GM19438 (cell line): ENCODE results near the gene LYPD5.
"Not testable (repeated sequence)": the region's sequence is repeated elsewhere in the genome, so short reads cannot be mapped to it uniquely, and the experiment has no call there.

Experiments
- ATAC-seq: cut with Tn5 transposase; IDR thresholded peaks from one replicate; pipeline ENCODE4 v1.9.1; 2021; ENCODE audit warnings: low read depth; ENCODE audit not compliant: unreplicated experiment

Gene LYPD5

DNA sequence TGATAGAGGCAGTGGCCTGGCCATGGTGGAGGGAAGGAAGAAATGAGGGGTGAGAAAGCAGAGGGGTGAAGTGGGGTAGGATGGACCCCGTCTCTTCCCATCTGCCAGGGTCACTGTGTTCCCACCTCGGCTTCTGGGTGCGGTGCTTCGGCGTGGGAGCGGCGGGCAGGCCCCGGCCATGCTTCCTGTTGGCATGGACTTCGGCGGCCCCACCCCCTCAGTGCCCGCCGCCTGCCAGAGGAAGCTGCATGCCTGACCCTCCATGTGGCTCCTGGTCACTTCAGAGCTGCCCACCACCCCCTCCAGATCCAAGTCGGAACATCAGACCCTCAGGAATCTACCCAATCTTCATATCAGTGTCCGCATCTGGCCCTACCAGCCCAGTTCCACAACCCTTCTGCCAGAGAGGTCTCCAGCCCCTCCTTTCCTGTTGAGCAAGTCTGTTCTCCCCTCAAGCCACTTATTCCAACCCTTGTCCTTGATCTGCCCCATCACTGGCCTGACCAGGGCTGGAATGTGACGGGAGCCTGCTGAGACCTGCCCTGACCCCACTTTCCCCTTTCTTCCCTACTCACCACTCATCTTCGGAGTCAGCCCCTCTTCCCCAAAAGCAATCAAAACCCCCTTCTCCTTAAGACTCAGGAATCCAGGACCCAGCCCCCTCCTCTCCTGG lies 23.0 kb downstream of the LYPD5 start:
- ATAC-seq = no peak

DNA sequence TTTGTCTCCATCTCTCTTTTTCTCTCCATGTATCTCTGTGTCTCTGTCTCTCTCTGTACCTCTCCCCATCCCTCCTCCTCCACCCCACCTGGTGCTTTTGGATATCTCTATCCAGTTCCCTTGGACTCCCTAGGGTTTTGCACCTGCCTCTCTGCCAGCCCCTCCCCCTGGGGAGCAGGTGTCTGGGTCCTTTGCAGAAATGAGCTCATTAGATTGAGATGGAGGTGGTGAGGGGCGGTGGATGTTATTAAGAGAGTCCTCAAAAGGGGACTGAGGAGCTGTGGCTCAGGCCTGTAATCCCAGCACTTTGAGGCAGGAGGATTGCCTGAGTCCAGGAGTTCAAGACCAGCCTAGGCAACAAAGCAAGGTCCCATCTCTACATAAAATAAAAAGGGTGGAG lies 23.6 kb downstream of the LYPD5 start:
- ATAC-seq = no peak

GRCh38 chr19:43777163-43777695 lies 25.0 kb downstream of the LYPD5 start:
- no peak for ATAC-seq

DNA sequence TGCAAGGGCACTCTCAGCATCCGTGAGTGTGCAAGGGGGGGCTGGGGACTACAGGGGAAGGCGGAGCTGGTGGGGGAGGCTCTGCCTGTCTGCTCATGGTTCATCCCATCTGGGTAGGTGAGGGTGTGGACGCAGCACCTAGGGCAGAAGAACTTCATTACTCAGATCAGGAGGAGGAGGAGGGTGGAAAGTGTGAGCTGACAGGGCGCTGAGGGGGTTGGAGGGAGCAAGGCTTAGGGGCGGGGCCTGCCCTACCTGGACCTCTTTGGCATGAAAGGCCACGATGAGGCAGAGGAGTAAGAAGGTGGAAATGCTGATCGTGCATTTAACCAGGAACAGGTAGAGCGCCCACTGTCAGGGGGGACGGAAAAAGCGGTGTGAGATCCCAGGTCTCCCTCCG lies 26.0 kb downstream of the LYPD5 start:
- ATAC-seq = no peak

DNA sequence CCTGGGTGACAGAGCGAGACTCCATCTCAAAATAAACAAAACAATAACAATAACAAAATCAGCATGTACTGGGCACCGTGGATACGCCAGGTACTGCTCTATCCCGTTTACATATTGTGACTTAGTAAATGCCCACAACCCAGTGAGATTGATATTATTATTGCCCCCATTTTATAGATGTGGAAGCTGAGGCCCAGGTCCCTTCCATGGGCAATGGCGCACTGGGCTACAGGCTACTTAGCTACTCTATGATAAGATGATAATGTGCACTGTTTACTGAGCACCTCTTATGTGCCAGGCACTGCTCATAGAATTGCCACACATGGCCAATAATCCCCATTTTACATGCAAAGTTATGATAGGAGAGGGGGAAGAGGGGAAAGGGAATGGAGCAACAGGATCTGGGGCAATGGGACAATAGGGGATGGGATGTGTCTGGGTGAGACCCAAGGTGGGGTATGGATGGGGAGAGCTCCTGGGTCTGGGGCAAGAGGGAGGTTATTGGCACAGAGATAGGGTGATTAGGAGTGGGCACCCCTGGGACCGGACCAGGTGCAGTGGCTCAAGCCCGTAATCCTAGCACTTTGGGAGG lies 26.9 kb downstream of the LYPD5 start:
- no peak for ATAC-seq

DNA sequence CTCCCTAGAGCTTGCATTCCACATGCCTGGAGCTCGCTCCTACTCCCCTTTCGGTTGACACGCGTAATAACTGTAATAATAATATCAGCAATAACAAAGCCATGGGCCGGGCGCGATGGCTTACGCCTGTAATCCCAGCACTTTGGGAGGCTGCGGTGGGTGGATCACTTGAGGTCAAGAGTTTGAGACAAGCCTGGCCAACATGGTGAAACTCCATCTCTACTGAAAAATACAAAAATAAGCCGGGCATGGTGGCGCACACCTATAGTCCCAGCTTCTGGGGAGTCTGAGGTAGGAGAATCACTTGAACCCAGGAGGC lies 27.3 kb downstream of the LYPD5 start:
- ATAC-seq = not testable (repeated sequence)

GRCh38 chr19:43774103-43774939 lies 27.9 kb downstream of the LYPD5 start:
- ATAC-seq = no peak

- no peak for ATAC-seq
Observed at GRCh38 chr19:43773725-43774102, 28.5 kb downstream of the LYPD5 start.

- ATAC-seq = no peak
Observed at GRCh38 chr19:43769256-43769655, 33.0 kb downstream of the LYPD5 start.

DNA sequence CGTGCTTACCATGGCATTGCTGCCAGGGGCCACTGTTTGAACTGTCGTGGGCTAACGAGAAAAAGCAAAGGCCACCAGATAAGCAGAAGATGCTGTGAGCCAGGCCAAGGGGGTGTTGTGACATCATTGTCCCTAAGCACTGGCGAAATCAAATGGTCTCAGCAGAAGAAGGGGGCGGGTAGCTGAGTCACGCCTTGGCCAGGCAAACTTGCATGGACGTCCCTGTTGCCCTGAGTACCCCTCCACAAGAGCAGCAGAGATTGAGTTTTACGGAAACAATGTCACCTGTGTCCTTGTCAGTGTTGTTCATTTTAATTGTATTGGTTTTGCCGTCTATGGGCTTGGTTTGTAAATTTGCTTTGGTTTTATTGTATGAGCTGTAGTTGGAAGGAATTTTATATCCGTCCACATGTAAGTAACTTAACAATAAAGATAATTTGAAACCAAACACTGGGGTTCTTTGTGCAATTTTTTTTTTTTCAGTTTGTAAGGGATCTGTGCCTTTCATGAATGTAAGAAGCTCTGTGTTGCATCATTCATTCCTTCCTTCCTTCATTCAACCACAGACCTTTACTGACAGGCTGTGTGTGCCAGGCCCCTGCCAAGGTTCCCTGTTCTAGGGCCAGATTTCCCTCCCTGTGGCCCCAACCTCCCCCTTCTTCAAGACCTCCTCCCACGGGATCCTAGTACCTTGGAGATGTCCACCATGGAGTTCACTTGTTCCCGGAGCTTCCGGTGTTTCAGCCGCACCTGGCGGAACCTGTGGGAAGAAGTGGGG lies 33.8 kb downstream of the LYPD5 start:
- no peak for ATAC-seq

DNA sequence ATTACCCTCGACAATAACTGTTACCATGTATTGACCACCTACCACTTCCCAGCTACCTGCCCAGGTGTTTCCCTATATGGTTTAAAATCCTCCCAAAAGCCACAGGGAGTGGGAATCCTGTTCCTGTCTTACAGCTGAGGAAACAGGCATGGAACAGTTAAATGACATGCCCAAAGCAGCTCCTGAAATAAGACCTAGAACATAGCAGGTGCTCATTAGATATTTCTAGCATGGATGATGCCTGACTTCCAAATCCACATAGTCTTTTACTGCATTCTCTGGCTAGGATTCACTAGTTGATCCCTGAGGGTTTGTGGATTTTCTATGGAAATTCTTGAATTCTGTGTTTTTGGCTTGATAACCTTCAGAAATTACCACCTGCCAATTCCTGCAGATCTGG lies 34.4 kb downstream of the LYPD5 start:
- no peak for ATAC-seq

GRCh38 chr19:43767316-43767715 lies 34.9 kb downstream of the LYPD5 start:
- no peak for ATAC-seq

DNA sequence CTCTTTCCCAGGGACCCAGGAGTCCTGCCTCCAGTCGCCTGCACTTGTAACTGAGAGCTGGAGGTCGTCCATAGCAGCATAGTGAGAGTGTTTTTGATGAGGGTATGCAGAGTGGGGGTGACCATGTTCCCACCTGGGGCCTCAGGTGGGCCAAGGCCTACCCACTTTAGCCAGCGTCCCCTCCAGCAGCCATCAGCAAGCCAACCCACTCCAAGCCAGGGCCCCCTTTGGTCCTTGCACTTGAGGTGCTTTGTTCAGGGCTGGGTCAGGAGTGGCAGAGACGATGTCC lies 35.5 kb downstream of the LYPD5 start:
- no peak for ATAC-seq

- peak; percentile 70 for ATAC-seq
Observed at GRCh38 chr19:43765109-43765876, 37.0 kb downstream of the LYPD5 start.

GRCh38 chr19:43764684-43765083 lies 37.6 kb downstream of the LYPD5 start:
- ATAC-seq = not testable (repeated sequence)

- no peak for ATAC-seq
Observed at GRCh38 chr19:43763473-43763939, 38.7 kb downstream of the LYPD5 start.

GRCh38 chr19:43762814-43763213 lies 39.4 kb downstream of the LYPD5 start:
- ATAC-seq = no peak

- no peak for ATAC-seq
Observed at GRCh38 chr19:43760941-43761340, 41.3 kb downstream of the LYPD5 start.

DNA sequence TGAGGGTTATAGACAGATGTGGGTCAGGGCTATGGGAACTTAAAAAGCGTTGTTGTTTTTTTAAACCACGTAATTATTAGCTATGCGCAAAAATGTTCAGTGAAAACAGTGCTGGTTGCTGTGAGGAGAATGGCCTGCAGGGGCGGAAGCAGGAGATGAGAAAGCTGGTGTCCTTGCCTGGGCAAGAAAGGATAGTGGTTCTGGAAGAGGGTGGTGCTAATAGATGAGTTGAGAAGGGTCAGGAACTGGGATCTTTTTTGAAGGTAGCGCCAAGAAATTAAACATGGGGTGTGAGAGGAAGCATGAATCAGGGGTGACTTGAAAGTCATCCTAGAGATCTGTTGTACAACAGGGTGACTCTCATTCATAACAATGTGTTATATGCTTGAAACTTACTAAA lies 42.7 kb downstream of the LYPD5 start:
- ATAC-seq = no peak

GRCh38 chr19:43755256-43755801 lies 46.9 kb downstream of the LYPD5 start:
- ATAC-seq = no peak
